NCI-H1436 (cell line): ENCODE results near the gene CYP27B1.

Experiments
- DNase-seq: peaks from one replicate; lab custom pipeline; 2025; lab: John Stamatoyannopoulos, UW

CYP27B1 gene

GRCh38 chr12:57751788-57752667 is 14.8 kb downstream of the CYP27B1 start, which contains the start of gene CDK4:
CDK4 (minus strand) TSS chr12:57752310; CDS start chr12:57751717, 593 bp downstream.
- peak; percentile 99 for DNase-seq

- no peak for DNase-seq
Measured at GRCh38 chr12:57751432-57751787, 15.5 kb downstream of the CYP27B1 start.

GRCh38 chr12:57750561-57751431 is 16.1 kb downstream of the CYP27B1 start:
- no peak for DNase-seq

GRCh38 chr12:57749061-57749460 is 17.8 kb downstream of the CYP27B1 start:
- DNase-seq: no peak

GRCh38 chr12:57746025-57746424 is 20.9 kb downstream of the CYP27B1 start:
- no peak for DNase-seq

GRCh38 chr12:57745485-57745881 is 21.4 kb downstream of the CYP27B1 start:
- no peak for DNase-seq

GRCh38 chr12:57744777-57745484 is 21.9 kb downstream of the CYP27B1 start, which contains the start of gene TSPAN31:
TSPAN31 (plus strand) TSS chr12:57745039; CDS start chr12:57745155, 116 bp downstream.
- DNase-seq: peak; percentile 97

- peak; percentile 89 for DNase-seq
Measured at GRCh38 chr12:57744194-57744776, 22.6 kb downstream of the CYP27B1 start.

- DNase-seq: no peak
Measured at GRCh38 chr12:57743769-57744168, 23.1 kb downstream of the CYP27B1 start.

GRCh38 chr12:57741844-57742738 is 24.8 kb downstream of the CYP27B1 start:
- no peak for DNase-seq

- DNase-seq: no peak
Measured at GRCh38 chr12:57741413-57741789, 25.5 kb downstream of the CYP27B1 start.

- DNase-seq: peak; percentile 51
Measured at GRCh38 chr12:57740656-57741412, 26.0 kb downstream of the CYP27B1 start.

- DNase-seq: no peak
Measured at GRCh38 chr12:57739914-57740538, 26.9 kb downstream of the CYP27B1 start.

GRCh38 chr12:57739387-57739786 is 27.5 kb downstream of the CYP27B1 start:
- DNase-seq: no peak

GRCh38 chr12:57738661-57739237 is 28.1 kb downstream of the CYP27B1 start, which contains the start of gene AGAP2:
AGAP2 (minus strand) TSS chr12:57738742; CDS start chr12:57738246, 496 bp downstream.
- DNase-seq: peak; percentile 26

GRCh38 chr12:57737467-57738460 is 29.1 kb downstream of the CYP27B1 start:
- DNase-seq: no peak

- DNase-seq: no peak
Measured at GRCh38 chr12:57736741-57737466, 30.0 kb downstream of the CYP27B1 start.
